ENCODE results near the gene COQ5. TPM values are rescaled to one million over a fixed set of nuclear protein-coding genes. Genes with fewer than 3 reads are reported as not detected.

The COQ5 gene
- total and polyA plus RNA-seq, 2 experiments from 2014 or later: 32.6 to 42.9 TPM

- Histone ChIP-seq H3K36me3 (ENCODE audit: low read depth) (peaks cover 69% of the 10 kb centered on the region), H3K9me2 (ENCODE audit: insufficient read depth) (no peaks in the 10 kb centered on the region), H3K27ac (no peak overlapping the region), H3K79me2 (ENCODE audit: insufficient read depth) (peaks cover 45% of the 10 kb centered on the region), H3K9me3 (ENCODE audit: low read depth) (no peaks in the 10 kb centered on the region), H3K27me3 (replicated peaks; ENCODE audit: insufficient read depth) (no peaks in the 10 kb centered on the region), H4K20me1 (ENCODE audit: insufficient read depth) (no peaks in the 10 kb centered on the region), H3K9ac (no peak overlapping the region), H3K4me1 (ENCODE audit: insufficient read depth) (no peaks in the 10 kb centered on the region), H2AFZ (no peak overlapping the region), H3K4me2 (ENCODE audit: unreplicated experiment) (no peak overlapping the region), H3K4me3 (no peak overlapping the region), H3F3A (ENCODE audit: insufficient read depth) (no peaks in the 10 kb centered on the region)
- in situ Hi-C loops (cut with MboI): no loop called here
- no peak for TF ChIP-seq EZH2phosphoT487 (IDR thresholded peaks at IDR 0.05; ENCODE audit: insufficient read depth, low read depth)
- TF ChIP-seq EZH2 (IDR thresholded peaks at IDR 0.05; ENCODE audit: insufficient read depth, poor library complexity, severe bottlenecking): no peak
- no peak for DNase-seq
- 98 to 100% methylated on average over 11 of the region's 11 CpGs for WGBS, 2 experiments (ENCODE audit: low coverage in 1 of 2, low lambda C conversion rate in 2 of 2, missing lambda C conversion rate in 2 of 2)
Measured at GRCh38 chr12:120563495-120563894, 34.5 kb upstream of the COQ5 start.

GRCh38 chr12:120562906-120563305 lies 33.9 kb upstream of the COQ5 start:
- Histone ChIP-seq H3K9ac (no peak overlapping the region), H3K79me2 (ENCODE audit: insufficient read depth) (peaks cover 47% of the 10 kb centered on the region), H3K4me1 (ENCODE audit: insufficient read depth) (no peaks in the 10 kb centered on the region), H3K9me2 (ENCODE audit: insufficient read depth) (no peaks in the 10 kb centered on the region), H3K9me3 (ENCODE audit: low read depth) (no peaks in the 10 kb centered on the region), H3K27me3 (replicated peaks; ENCODE audit: insufficient read depth) (no peaks in the 10 kb centered on the region), H3F3A (ENCODE audit: insufficient read depth) (no peaks in the 10 kb centered on the region), H3K27ac (no peak overlapping the region), H3K4me3 (no peak overlapping the region), H2AFZ (no peak overlapping the region), H4K20me1 (ENCODE audit: insufficient read depth) (no peaks in the 10 kb centered on the region), H3K36me3 (ENCODE audit: low read depth) (peaks cover 69% of the 10 kb centered on the region), H3K4me2 (ENCODE audit: unreplicated experiment) (no peak overlapping the region)
- 88 to 89% methylated on average over 8 of the region's 8 CpGs for WGBS, 2 experiments (ENCODE audit: low coverage in 1 of 2, low lambda C conversion rate in 2 of 2, missing lambda C conversion rate in 2 of 2)
- no peak for TF ChIP-seq EZH2 (IDR thresholded peaks at IDR 0.05; ENCODE audit: insufficient read depth, poor library complexity, severe bottlenecking)
- TF ChIP-seq EZH2phosphoT487 (IDR thresholded peaks at IDR 0.05; ENCODE audit: insufficient read depth, low read depth): no peak
- no peak for DNase-seq
- in situ Hi-C loops (cut with MboI): no loop called here

- Histone ChIP-seq H3K27ac (no peak overlapping the region), H3K9ac (no peak overlapping the region), H3K9me2 (ENCODE audit: insufficient read depth) (no peaks in the 10 kb centered on the region), H3K79me2 (ENCODE audit: insufficient read depth) (peaks cover 61% of the 10 kb centered on the region), H4K20me1 (ENCODE audit: insufficient read depth) (no peaks in the 10 kb centered on the region), H3K9me3 (ENCODE audit: low read depth) (no peaks in the 10 kb centered on the region), H3K4me2 (ENCODE audit: unreplicated experiment) (no peak overlapping the region), H3K4me1 (ENCODE audit: insufficient read depth) (no peaks in the 10 kb centered on the region), H3K36me3 (ENCODE audit: low read depth) (peaks cover 40% of the 10 kb centered on the region), H3K4me3 (no peak overlapping the region), H2AFZ (no peak overlapping the region), H3F3A (ENCODE audit: insufficient read depth) (no peaks in the 10 kb centered on the region), H3K27me3 (replicated peaks; ENCODE audit: insufficient read depth) (no peaks in the 10 kb centered on the region)
- 96 to 97% methylated on average over 2 of the region's 2 CpGs for WGBS, 2 experiments (ENCODE audit: low coverage in 1 of 2, low lambda C conversion rate in 2 of 2, missing lambda C conversion rate in 2 of 2)
- TF ChIP-seq EZH2 (IDR thresholded peaks at IDR 0.05; ENCODE audit: insufficient read depth, poor library complexity, severe bottlenecking): no peak
- no peak for TF ChIP-seq EZH2phosphoT487 (IDR thresholded peaks at IDR 0.05; ENCODE audit: insufficient read depth, low read depth)
- in situ Hi-C loops (cut with MboI): no loop called here
- no peak for DNase-seq
Measured at GRCh38 chr12:120557589-120557988, 28.6 kb upstream of the COQ5 start.

- H3K4me2 ChIP-seq (ENCODE audit: unreplicated experiment): no peak overlapping the region
- H3K9ac ChIP-seq: no peak overlapping the region
- H3K79me2 ChIP-seq (ENCODE audit: insufficient read depth): peaks cover 60% of the 10 kb centered on the region
- no peaks in the 10 kb centered on the region for H3F3A ChIP-seq (ENCODE audit: insufficient read depth)
- H3K4me3 ChIP-seq: no peak overlapping the region
- WGBS, 2 experiments (ENCODE audit: low coverage in 1 of 2, low lambda C conversion rate in 2 of 2, missing lambda C conversion rate in 2 of 2): 91 to 100% methylated on average over 1 of the region's 1 CpG
- H2AFZ ChIP-seq: no peak overlapping the region
- peaks cover 16% of the 10 kb centered on the region for H3K36me3 ChIP-seq (ENCODE audit: low read depth)
- no peaks in the 10 kb centered on the region for H3K4me1 ChIP-seq (ENCODE audit: insufficient read depth)
- TF ChIP-seq EZH2 (IDR thresholded peaks at IDR 0.05; ENCODE audit: insufficient read depth, poor library complexity, severe bottlenecking): no peak
- TF ChIP-seq EZH2phosphoT487 (IDR thresholded peaks at IDR 0.05; ENCODE audit: insufficient read depth, low read depth): no peak
- H3K27ac ChIP-seq: no peak overlapping the region
- no peak for DNase-seq
- no peaks in the 10 kb centered on the region for H3K9me3 ChIP-seq (ENCODE audit: low read depth)
- no peaks in the 10 kb centered on the region for H4K20me1 ChIP-seq (ENCODE audit: insufficient read depth)
- in situ Hi-C loops (cut with MboI): no loop called here
- H3K27me3 ChIP-seq (replicated peaks; ENCODE audit: insufficient read depth): no peaks in the 10 kb centered on the region
- H3K9me2 ChIP-seq (ENCODE audit: insufficient read depth): no peaks in the 10 kb centered on the region
Measured at GRCh38 chr12:120554678-120555077, 25.7 kb upstream of the COQ5 start.

- Histone ChIP-seq H3K9me2 (ENCODE audit: insufficient read depth) (no peaks in the 10 kb centered on the region), H3K79me2 (ENCODE audit: insufficient read depth) (peaks cover 100% of the 10 kb centered on the region), H3K9me3 (ENCODE audit: low read depth) (no peaks in the 10 kb centered on the region), H2AFZ (no peak overlapping the region), H3K9ac (no peak overlapping the region), H3K4me2 (ENCODE audit: unreplicated experiment) (no peak overlapping the region), H3K27ac (no peak overlapping the region), H4K20me1 (ENCODE audit: insufficient read depth) (peaks cover 30% of the 10 kb centered on the region; the same call in 1 of the 2 replicates), H3K36me3 (ENCODE audit: low read depth) (peaks cover 26% of the 10 kb centered on the region), H3K4me3 (no peak overlapping the region), H3K4me1 (ENCODE audit: insufficient read depth) (no peaks in the 10 kb centered on the region), H3K27me3 (replicated peaks; ENCODE audit: insufficient read depth) (no peaks in the 10 kb centered on the region), H3F3A (ENCODE audit: insufficient read depth) (0 out of 2 replicates have a peak, but pooled peaks cover 4% of the 10 kb centered on the region)
- 87 to 90% methylated on average over 3 of the region's 3 CpGs for WGBS, 2 experiments (ENCODE audit: low coverage in 1 of 2, low lambda C conversion rate in 2 of 2, missing lambda C conversion rate in 2 of 2)
- TF ChIP-seq EZH2 (IDR thresholded peaks at IDR 0.05; ENCODE audit: insufficient read depth, poor library complexity, severe bottlenecking) (no peak), EZH2phosphoT487 (IDR thresholded peaks at IDR 0.05; ENCODE audit: insufficient read depth, low read depth) (no peak)
- in situ Hi-C loops (cut with MboI): no loop called here
- DNase-seq: no peak
Measured at GRCh38 chr12:120546050-120546386, 17.1 kb upstream of the COQ5 start.

Measured in GM23248 (cell line).